ENCODE results near the gene FAM168A. TPM values are rescaled to one million over a fixed set of nuclear protein-coding genes. Genes with fewer than 3 reads are reported as not detected.

FAM168A gene
- total and polyA plus RNA-seq, 12 donors = 7.7 to 41.8 (median 35.3) TPM

- Histone ChIP-seq H3K9me3 (replicated peaks in 1 of 3) (no peaks in the 10 kb centered on the region), H3K27ac (peak overlapping the region in 1 of 5 donors; percentile 5), H3K4me1 (replicated peaks in 1 of 2) (peaks cover 0 to 4% of the 10 kb centered on the region in 2 donors), H3K27me3 (no peaks in the 10 kb centered on the region), H3K4me3 (no peak overlapping the region), H3K36me3 (replicated peaks in 1 of 2) (peaks cover 0 to 48% of the 10 kb centered on the region in 2 donors)
- no peak for TF ChIP-seq POLR2A (IDR thresholded peaks at IDR 0.05)
- TF ChIP-seq CTCF (IDR thresholded peaks at IDR 0.05) = no peak
- intact Hi-C loops (cut with DNase I) = no loop called here
- WGBS, 4 donors = 81 to 88% (median 85%) methylated on average over 4 of the region's 4 CpGs
- DNase-seq = no peak
Observed at GRCh38 chr11:73366265-73366610, 231.7 kb downstream of the FAM168A start.

- H3K27me3 ChIP-seq = no peaks in the 10 kb centered on the region
- H3K4me3 ChIP-seq = no peak overlapping the region
- TF ChIP-seq CTCF (IDR thresholded peaks at IDR 0.05) = no peak
- TF ChIP-seq POLR2A (IDR thresholded peaks at IDR 0.05) = no peak
- peaks cover 0 to 55% of the 10 kb centered on the region in 2 donors for H3K36me3 ChIP-seq (replicated peaks in 1 of 2)
- 73 to 86% (median 82%) methylated on average over 9 to 24 of the region's 24 CpGs for WGBS, 4 donors
- H3K4me1 ChIP-seq (replicated peaks in 1 of 2) = peaks cover 0 to 4% of the 10 kb centered on the region in 2 donors
- intact Hi-C loops (cut with DNase I) = no loop called here
- H3K27ac ChIP-seq = no peak overlapping the region
- H3K9me3 ChIP-seq (replicated peaks in 1 of 3) = no peaks in the 10 kb centered on the region
- peak in 1 of 7 donors; percentile 69 for DNase-seq
Observed at GRCh38 chr11:73365352-73366264, 232.3 kb downstream of the FAM168A start.

GRCh38 chr11:73363147-73363546 is 234.8 kb downstream of the FAM168A start:
- H3K4me3 ChIP-seq = no peak overlapping the region
- H3K27me3 ChIP-seq = no peaks in the 10 kb centered on the region
- TF ChIP-seq POLR2A (IDR thresholded peaks at IDR 0.05) (no peak), CTCF (IDR thresholded peaks at IDR 0.05) (no peak)
- peaks cover 0 to 4% of the 10 kb centered on the region in 2 donors for H3K4me1 ChIP-seq (replicated peaks in 1 of 2)
- no peak overlapping the region for H3K27ac ChIP-seq
- DNase-seq = no peak
- intact Hi-C loops (cut with DNase I) = no loop called here
- no peaks in the 10 kb centered on the region for H3K9me3 ChIP-seq (replicated peaks in 1 of 3)
- H3K36me3 ChIP-seq (replicated peaks in 1 of 2) = peaks cover 0 to 63% of the 10 kb centered on the region in 2 donors
- WGBS, 4 donors = 85 to 100% (median 91%) methylated on average over 2 to 9 of the region's 9 CpGs

- no peak overlapping the region for H3K27ac ChIP-seq
- no peaks in the 10 kb centered on the region for H3K27me3 ChIP-seq
- intact Hi-C loops (cut with DNase I) = no loop called here
- 72 to 80% (median 74%) methylated on average over 33 to 70 of the region's 70 CpGs for WGBS, 4 donors
- no peak for TF ChIP-seq CTCF (IDR thresholded peaks at IDR 0.05)
- no peak for TF ChIP-seq POLR2A (IDR thresholded peaks at IDR 0.05)
- no peak overlapping the region for H3K4me3 ChIP-seq
- no peaks in the 10 kb centered on the region for H3K9me3 ChIP-seq (replicated peaks in 1 of 3)
- H3K36me3 ChIP-seq (replicated peaks in 1 of 2) = peaks cover 0 to 61% of the 10 kb centered on the region in 2 donors
- peaks cover 0 to 4% of the 10 kb centered on the region in 2 donors for H3K4me1 ChIP-seq (replicated peaks in 1 of 2)
- no peak for DNase-seq
Observed at GRCh38 chr11:73361953-73362776, 235.7 kb downstream of the FAM168A start.
